GM19455 (cell line): ENCODE results near the gene POLDIP2.
A peak's percentile ranks its signal among the peaks of the same experiment; 100 is the strongest.

Experiments
- ATAC-seq: cut with Tn5 transposase; IDR thresholded peaks from one replicate; pipeline ENCODE4 v1.9.1; 2021; ENCODE audit not compliant: unreplicated experiment

Gene POLDIP2

GRCh38 chr17:28318759-28319597 lies 38.3 kb downstream of the POLDIP2 start, which contains the start of gene TMEM97:
TMEM97 (plus strand) TSS chr17:28319200; CDS start chr17:28319240, 40 bp downstream.
- peak; percentile 95 for ATAC-seq

- ATAC-seq = peak; percentile 9
Observed at GRCh38 chr17:28317966-28318758, 39.2 kb downstream of the POLDIP2 start.

GRCh38 chr17:28317099-28317965 lies 40.0 kb downstream of the POLDIP2 start:
- no peak for ATAC-seq

- no peak for ATAC-seq
Observed at GRCh38 chr17:28315846-28316705, 41.3 kb downstream of the POLDIP2 start.

GRCh38 chr17:28313841-28314240 lies 43.5 kb downstream of the POLDIP2 start:
- no peak for ATAC-seq

GRCh38 chr17:28306954-28307401 lies 50.3 kb downstream of the POLDIP2 start:
- no peak for ATAC-seq

- no peak for ATAC-seq
Observed at GRCh38 chr17:28298449-28298848, 58.9 kb downstream of the POLDIP2 start.
